ENCODE data around the gene SLC8A1. TPM values are rescaled to one million over a fixed set of nuclear protein-coding genes. Genes with fewer than 3 reads are reported as not detected.

Gene SLC8A1
- total and polyA plus RNA-seq, 7 experiments from 2014 or later = 0.95 to 22.8 (median 1.5) TPM; not detected in 2

DNA sequence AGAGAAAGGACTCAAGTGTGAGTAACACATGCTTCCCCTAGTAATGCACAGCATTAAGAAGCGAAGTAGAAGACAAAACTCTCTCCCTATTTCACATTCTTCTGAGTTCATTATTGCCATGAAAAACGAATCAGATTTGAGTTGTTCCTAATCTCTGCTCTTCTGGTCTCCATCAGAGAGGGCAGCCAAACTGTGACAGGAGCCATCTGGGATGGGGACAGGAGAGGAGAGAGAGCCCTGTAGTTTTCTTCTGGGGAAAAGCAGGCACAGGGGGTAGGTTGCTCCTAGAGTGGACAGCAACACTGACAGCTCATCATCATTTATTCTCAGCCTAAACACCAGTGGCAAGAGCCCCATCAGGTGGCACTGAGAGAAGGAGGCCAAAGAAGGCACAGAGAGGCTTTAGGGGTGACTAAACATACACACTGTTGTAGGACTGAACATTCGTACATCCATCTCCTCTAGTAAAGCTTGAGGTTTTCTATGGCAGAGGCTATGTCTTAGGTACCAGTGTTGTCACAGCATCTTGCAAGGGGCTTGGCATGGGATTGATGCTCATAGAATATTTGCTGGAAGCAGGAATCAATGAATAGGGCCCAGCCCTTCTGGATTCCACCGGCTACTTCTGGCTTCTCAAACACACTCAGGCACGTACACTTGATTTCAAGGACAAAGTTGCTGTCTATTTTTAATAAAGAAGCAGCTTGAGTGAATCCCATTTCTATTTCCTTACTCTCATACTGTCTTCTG, 33.1 kb downstream of the SLC8A1 start:
- H3K27me3 Mint-ChIP-seq = no peaks in the 10 kb centered on the region
- no peaks in the 10 kb centered on the region for H3K27me3 ChIP-seq (ENCODE audit: control insufficient read depth in 2 of 2, insufficient read depth in 2 of 2, low read length in 2 of 2)
- H3K4me3 Mint-ChIP-seq = no peak overlapping the region
- H3K9me3 ChIP-seq (ENCODE audit: control insufficient read depth in 2 of 3, low read length in 3 of 3) = no peaks in the 10 kb centered on the region
- ChIA-PET POLR2A (no interaction called here), CTCF (no interaction called here)
- H3K4me3 ChIP-seq (ENCODE audit: low read length) = no peak overlapping the region
- H3K4me1 ChIP-seq (ENCODE audit: control insufficient read depth in 2 of 2, insufficient read depth in 2 of 2, low read length in 2 of 2) = no peaks in the 10 kb centered on the region
- no peak for ATAC-seq
- no peak for DNase-seq
- intact Hi-C loops (cut with micrococcal nuclease) = no loop called here
- peak overlapping the region in 1 of 9 donors; percentile 8 for H3K27ac Mint-ChIP-seq
- H3K36me3 Mint-ChIP-seq = no peaks in the 10 kb centered on the region
- peaks cover 0 to 2% (median 0%) of the 10 kb centered on the region in 11 donors for H3K9me3 Mint-ChIP-seq
- no peaks in the 10 kb centered on the region for H3K36me3 ChIP-seq (ENCODE audit: control insufficient read depth in 2 of 3, insufficient read depth in 3 of 3, low read length in 3 of 3)
- no peaks in the 10 kb centered on the region for H3K4me1 Mint-ChIP-seq
- no peak overlapping the region for H3K27ac ChIP-seq (ENCODE audit: low read depth, low read length)

- Mint-ChIP-seq H3K27ac (no peak overlapping the region), H3K4me3 (no peak overlapping the region), H3K36me3 (no peaks in the 10 kb centered on the region), H3K27me3 (no peaks in the 10 kb centered on the region), H3K9me3 (peaks cover 0 to 2% (median 0%) of the 10 kb centered on the region in 11 donors), H3K4me1 (no peaks in the 10 kb centered on the region)
- Histone ChIP-seq H3K27ac (ENCODE audit: low read depth, low read length) (no peak overlapping the region), H3K27me3 (ENCODE audit: control insufficient read depth in 2 of 2, insufficient read depth in 2 of 2, low read length in 2 of 2) (no peaks in the 10 kb centered on the region), H3K4me3 (ENCODE audit: low read length) (no peak overlapping the region), H3K9me3 (ENCODE audit: control insufficient read depth in 2 of 3, low read length in 3 of 3) (no peaks in the 10 kb centered on the region), H3K4me1 (ENCODE audit: control insufficient read depth in 2 of 2, insufficient read depth in 2 of 2, low read length in 2 of 2) (no peaks in the 10 kb centered on the region), H3K36me3 (ENCODE audit: control insufficient read depth in 2 of 3, insufficient read depth in 3 of 3, low read length in 3 of 3) (no peaks in the 10 kb centered on the region)
- DNase-seq (no peak), ATAC-seq (no peak)
- ChIA-PET CTCF (no interaction called here), POLR2A (no interaction called here)
- intact Hi-C loops (cut with micrococcal nuclease) = no loop called here
Observed at GRCh38 chr2:40416486-40416885, 35.4 kb downstream of the SLC8A1 start.

- no peaks in the 10 kb centered on the region for H3K9me3 ChIP-seq (ENCODE audit: control insufficient read depth in 2 of 3, low read length in 3 of 3)
- no peak overlapping the region for H3K27ac ChIP-seq (ENCODE audit: low read depth, low read length)
- ChIA-PET POLR2A (interaction anchor here (0.5 kb wide), 1 partner anchor 1266 kb away, joined by 3 read pairs; no protein-coding TSS in a partner anchor), CTCF (no interaction called here)
- Mint-ChIP-seq H3K4me1 (no peaks in the 10 kb centered on the region), H3K9me3 (no peaks in the 10 kb centered on the region), H3K27ac (no peak overlapping the region), H3K4me3 (no peak overlapping the region), H3K36me3 (no peaks in the 10 kb centered on the region), H3K27me3 (no peaks in the 10 kb centered on the region)
- ATAC-seq (no peak), DNase-seq (no peak)
- no peaks in the 10 kb centered on the region for H3K4me1 ChIP-seq (ENCODE audit: control insufficient read depth in 2 of 2, insufficient read depth in 2 of 2, low read length in 2 of 2)
- H3K36me3 ChIP-seq (ENCODE audit: control insufficient read depth in 2 of 3, insufficient read depth in 3 of 3, low read length in 3 of 3) = no peaks in the 10 kb centered on the region
- intact Hi-C loops (cut with micrococcal nuclease) = no loop called here
- no peaks in the 10 kb centered on the region for H3K27me3 ChIP-seq (ENCODE audit: control insufficient read depth in 2 of 2, insufficient read depth in 2 of 2, low read length in 2 of 2)
- no peak overlapping the region for H3K4me3 ChIP-seq (ENCODE audit: low read length)
Observed at GRCh38 chr2:40415391-40415790, 36.5 kb downstream of the SLC8A1 start.

DNA sequence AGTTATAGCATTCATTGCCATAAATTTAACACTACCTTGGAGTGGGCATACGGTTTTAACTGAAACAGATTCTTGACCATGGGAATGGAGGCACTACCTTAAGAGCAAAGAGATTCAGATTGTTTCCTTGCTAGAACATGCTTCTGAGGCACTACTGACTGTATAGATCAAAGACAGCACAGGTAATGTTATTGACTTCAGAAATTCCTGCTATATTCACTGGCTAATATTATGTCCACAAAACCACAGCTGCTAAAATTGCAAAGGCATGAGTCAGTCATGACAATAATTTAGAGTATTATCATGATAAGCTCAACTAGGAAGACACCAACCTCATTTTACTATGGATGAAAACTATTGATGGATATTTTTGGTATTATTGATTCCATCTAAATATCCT, 39.4 kb downstream of the SLC8A1 start:
- ChIA-PET CTCF (no interaction called here), POLR2A (no interaction called here)
- intact Hi-C loops (cut with micrococcal nuclease) = no loop called here
- Histone ChIP-seq H3K36me3 (ENCODE audit: control insufficient read depth in 2 of 3, insufficient read depth in 3 of 3, low read length in 3 of 3) (no peaks in the 10 kb centered on the region), H3K4me1 (ENCODE audit: control insufficient read depth in 2 of 2, insufficient read depth in 2 of 2, low read length in 2 of 2) (no peaks in the 10 kb centered on the region), H3K9me3 (ENCODE audit: control insufficient read depth in 2 of 3, low read length in 3 of 3) (no peaks in the 10 kb centered on the region), H3K27ac (ENCODE audit: low read depth, low read length) (no peak overlapping the region), H3K27me3 (ENCODE audit: control insufficient read depth in 2 of 2, insufficient read depth in 2 of 2, low read length in 2 of 2) (no peaks in the 10 kb centered on the region), H3K4me3 (ENCODE audit: low read length) (no peak overlapping the region)
- no peak overlapping the region for H3K27ac Mint-ChIP-seq
- no peaks in the 10 kb centered on the region for H3K4me1 Mint-ChIP-seq
- DNase-seq (no peak), ATAC-seq (no peak)
- H3K36me3 Mint-ChIP-seq = no peaks in the 10 kb centered on the region
- H3K4me3 Mint-ChIP-seq = no peak overlapping the region
- peaks cover 0 to 2% (median 0%) of the 10 kb centered on the region in 11 donors for H3K9me3 Mint-ChIP-seq
- H3K27me3 Mint-ChIP-seq = no peaks in the 10 kb centered on the region

DNA sequence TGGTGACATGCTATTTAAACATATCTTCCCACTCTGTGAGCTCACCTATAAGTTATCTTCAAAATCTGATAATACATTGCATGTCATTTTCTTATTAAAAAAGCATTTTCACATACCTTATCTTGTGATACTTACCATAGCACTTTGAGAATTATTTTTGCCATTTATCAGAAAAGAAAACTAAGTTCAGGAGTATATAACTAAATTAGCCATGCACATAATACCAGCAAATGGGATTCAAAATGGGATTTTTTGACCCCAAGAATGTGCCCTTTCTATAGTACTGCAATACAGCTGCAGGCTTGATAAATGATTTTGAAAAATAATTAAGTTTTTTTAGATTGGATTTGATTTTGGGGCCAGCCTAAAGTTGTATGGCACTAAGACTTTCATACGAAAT, 41.2 kb downstream of the SLC8A1 start:
- no peaks in the 10 kb centered on the region for H3K4me1 ChIP-seq (ENCODE audit: control insufficient read depth in 2 of 2, insufficient read depth in 2 of 2, low read length in 2 of 2)
- Mint-ChIP-seq H3K4me3 (no peak overlapping the region), H3K27ac (no peak overlapping the region), H3K27me3 (no peaks in the 10 kb centered on the region), H3K36me3 (no peaks in the 10 kb centered on the region), H3K4me1 (no peaks in the 10 kb centered on the region), H3K9me3 (peaks cover 0 to 2% (median 0%) of the 10 kb centered on the region in 11 donors)
- ChIA-PET CTCF (no interaction called here), POLR2A (no interaction called here)
- H3K36me3 ChIP-seq (ENCODE audit: control insufficient read depth in 2 of 3, insufficient read depth in 3 of 3, low read length in 3 of 3) = no peaks in the 10 kb centered on the region
- no peak overlapping the region for H3K4me3 ChIP-seq (ENCODE audit: low read length)
- no peak for ATAC-seq
- no peaks in the 10 kb centered on the region for H3K9me3 ChIP-seq (ENCODE audit: control insufficient read depth in 2 of 3, low read length in 3 of 3)
- H3K27ac ChIP-seq (ENCODE audit: low read depth, low read length) = no peak overlapping the region
- no peaks in the 10 kb centered on the region for H3K27me3 ChIP-seq (ENCODE audit: control insufficient read depth in 2 of 2, insufficient read depth in 2 of 2, low read length in 2 of 2)
- DNase-seq = no peak
- intact Hi-C loops (cut with micrococcal nuclease) = no loop called here

- Mint-ChIP-seq H3K4me3 (no peak overlapping the region), H3K4me1 (peaks cover 0 to 1% (median 0%) of the 10 kb centered on the region in 7 donors), H3K27me3 (no peaks in the 10 kb centered on the region), H3K27ac (no peak overlapping the region), H3K36me3 (no peaks in the 10 kb centered on the region), H3K9me3 (peaks cover 0 to 3% (median 0%) of the 10 kb centered on the region in 11 donors)
- DNase-seq (no peak), ATAC-seq (no peak)
- no peaks in the 10 kb centered on the region for H3K4me1 ChIP-seq (ENCODE audit: control insufficient read depth in 2 of 2, insufficient read depth in 2 of 2, low read length in 2 of 2)
- intact Hi-C loops (cut with micrococcal nuclease) = no loop called here
- POLR2A ChIA-PET = no interaction called here
- CTCF ChIA-PET = interaction anchor here (0.7 kb wide), 1 partner anchor 991 kb away, joined by 3 read pairs; no protein-coding TSS in a partner anchor
- H3K9me3 ChIP-seq (ENCODE audit: control insufficient read depth in 2 of 3, low read length in 3 of 3) = no peaks in the 10 kb centered on the region
- no peak overlapping the region for H3K4me3 ChIP-seq (ENCODE audit: low read length)
- no peak overlapping the region for H3K27ac ChIP-seq (ENCODE audit: low read depth, low read length)
- no peaks in the 10 kb centered on the region for H3K36me3 ChIP-seq (ENCODE audit: control insufficient read depth in 2 of 3, insufficient read depth in 3 of 3, low read length in 3 of 3)
- no peaks in the 10 kb centered on the region for H3K27me3 ChIP-seq (ENCODE audit: control insufficient read depth in 2 of 2, insufficient read depth in 2 of 2, low read length in 2 of 2)
Observed at GRCh38 chr2:40409734-40410133, 42.2 kb downstream of the SLC8A1 start.

Measured in naive thymus-derived CD4-positive, alpha-beta T cell (primary cell).